GM19328 (cell line): ENCODE results near the gene MAFG.

Experiments used
- ATAC-seq: cut with Tn5 transposase; IDR thresholded peaks from one replicate; pipeline ENCODE4 v1.9.1; 2021; ENCODE audit warnings: mild to moderate bottlenecking, moderate library complexity; ENCODE audit not compliant: unreplicated experiment

MAFG gene

DNA sequence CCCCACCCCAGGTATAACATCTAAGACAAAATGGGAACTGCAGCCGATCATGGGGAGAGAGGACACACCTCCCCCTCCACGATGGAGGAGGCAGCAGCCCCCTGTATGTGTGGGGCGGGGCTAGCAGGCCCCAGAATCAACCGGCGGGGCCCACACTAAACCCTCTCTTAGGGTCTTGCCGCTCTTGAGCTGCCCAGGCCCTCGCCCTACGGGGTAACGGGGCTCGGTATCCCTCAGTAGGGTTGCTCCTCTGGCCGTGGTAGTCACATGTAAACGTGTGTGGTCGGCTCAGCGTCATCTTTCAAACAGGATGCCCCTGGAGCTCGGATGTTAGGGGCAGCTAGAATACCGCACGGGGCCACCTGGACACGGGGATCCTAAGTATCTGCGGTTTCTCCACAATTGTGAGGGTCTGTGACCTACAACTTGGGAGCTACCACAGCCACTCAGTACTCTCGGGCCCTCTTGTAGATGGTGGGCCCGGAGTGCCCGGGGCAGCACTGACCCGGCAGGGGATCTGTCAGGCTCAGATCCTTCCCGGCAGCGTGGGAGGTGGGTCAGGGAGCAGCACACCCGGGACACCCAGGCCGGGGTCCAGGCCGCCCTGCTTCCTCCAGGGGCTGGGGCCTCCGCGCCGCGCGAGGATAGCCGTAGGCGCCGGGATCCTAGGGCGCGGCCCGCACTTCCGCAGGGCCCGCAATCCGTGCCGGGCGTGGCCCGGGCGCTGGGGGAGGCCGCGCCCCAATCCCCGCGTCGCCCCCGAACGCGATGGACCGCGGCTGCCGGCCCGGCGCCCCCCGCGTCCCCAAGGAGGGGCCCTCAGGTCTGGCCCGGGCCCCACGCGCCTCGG, 57.2 kb downstream of the MAFG start:
- no peak for ATAC-seq

DNA sequence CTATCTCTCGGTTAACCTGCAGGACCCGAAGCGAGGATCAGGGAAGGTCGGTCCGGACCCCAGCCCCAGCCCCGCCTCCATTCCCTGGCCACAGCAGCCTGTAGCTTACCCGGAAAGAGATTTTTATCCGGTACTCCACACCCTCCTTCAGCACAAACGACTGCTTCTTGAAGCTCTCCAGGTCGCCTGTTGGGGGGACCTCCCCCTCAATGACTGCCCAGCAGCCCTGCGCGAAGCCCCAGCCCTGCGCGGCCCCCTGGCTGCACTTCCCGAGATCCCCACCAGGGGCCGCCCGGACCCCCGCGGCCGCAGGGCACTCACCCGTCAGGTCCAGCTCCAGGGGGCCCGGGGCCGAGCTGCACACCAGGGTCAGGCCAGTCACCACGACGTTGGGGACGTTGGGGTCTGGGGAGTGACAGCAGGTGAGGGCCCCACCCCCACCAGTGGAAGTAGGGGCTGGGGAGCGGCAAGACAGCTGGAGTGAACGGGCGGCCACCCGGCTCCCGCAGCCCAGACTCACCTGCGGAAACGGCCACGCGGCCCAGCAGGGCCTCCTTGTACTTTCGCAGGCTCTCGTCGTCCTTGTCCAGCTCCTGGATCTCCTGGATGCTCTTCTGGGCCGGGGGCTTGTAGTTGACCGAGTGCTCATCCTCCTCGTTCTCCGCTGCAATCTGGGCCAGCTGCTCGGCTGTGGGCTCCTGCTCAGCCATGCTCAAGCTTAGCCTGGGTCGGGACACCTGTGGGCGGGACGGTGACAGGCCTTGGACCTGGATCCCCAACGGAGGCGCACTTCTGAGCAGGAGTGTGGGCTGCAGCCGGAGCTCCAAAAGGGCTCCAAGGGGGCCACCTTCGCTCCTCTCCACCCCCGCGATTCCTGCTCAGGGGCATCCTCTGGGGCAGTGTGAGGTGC, 58.1 kb downstream of the MAFG start:
- ATAC-seq: no peak

DNA sequence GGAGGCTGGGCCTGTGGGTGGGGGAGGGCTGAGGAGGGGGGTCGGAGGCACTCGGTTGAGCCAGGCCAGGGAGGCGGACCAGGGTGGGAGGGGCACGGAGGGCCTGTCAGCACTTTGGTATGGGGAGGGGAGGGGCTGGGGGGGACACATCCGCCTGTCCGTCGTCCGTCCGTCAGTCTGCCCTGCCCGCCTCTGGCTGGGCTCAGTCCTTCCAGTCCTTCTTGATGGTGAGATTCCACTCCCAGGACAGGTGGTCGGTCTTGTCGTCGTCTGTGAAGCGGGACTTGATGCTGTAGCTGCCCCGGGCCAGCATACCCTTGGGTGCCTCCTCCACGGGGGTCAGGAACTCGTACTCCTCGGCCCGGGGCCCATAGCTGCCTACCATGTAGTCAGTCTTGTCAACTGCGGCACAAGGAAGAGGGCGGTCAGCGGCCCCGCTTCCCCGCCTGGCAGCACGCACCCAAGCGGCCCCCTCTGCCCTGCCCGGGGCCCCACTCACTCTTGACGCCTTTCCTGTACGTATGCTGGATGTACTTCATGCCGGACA, 58.8 kb downstream of the MAFG start:
- ATAC-seq: no peak
